Measurements from ENCODE around the gene YARS1. TPM values are rescaled to one million over a fixed set of nuclear protein-coding genes. Genes with fewer than 3 reads are reported as not detected.
A peak's percentile ranks its signal among the peaks of the same experiment; 100 is the strongest.

Gene YARS1
- total and polyA plus RNA-seq, 2 of the 4 experiments (the other 2 are of a cell fraction) = 100 to 166 TPM

DNA sequence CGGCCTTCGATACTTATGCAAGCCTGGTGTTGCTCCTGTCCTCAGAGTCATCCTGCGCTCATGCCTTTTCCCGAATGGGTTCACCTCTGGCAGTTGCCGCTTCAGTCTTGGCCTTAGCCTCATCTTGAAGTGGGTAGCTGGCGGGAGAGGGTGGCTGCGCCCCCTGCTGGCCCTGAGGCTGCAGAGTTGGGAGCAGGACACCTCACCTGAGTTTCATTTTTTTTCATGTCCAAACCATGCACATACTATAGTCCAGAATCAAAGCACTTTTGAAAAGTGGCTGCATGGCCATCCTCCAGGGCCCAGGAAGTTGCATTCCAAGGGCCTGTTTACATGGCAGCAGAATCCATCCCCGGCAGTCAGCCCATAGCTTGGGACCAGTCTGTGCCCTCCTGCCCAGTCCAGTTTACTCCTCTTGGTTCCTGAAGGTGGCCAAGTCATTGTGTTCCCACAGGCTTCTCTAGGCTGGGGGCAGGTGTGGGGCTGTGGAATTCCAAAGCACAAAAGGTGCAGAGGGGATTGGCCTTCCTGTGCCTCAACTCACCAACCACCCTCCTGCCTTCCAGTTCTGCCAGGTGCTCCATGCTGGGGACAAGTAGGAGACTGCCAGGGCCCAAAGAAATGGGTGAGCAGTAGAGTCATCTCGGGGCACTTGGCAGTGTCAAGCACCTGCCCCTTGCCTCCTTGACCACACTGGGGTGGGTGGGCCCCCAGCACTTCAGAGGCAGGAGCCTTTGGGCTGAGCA lies 44.0 kb downstream of the YARS1 start:
- ChIA-PET POLR2A (ENCODE audit: unreplicated experiment) (interaction anchor here (0.5 kb wide), 1 partner anchor 27 kb away, joined by 3 read pairs; no protein-coding TSS in a partner anchor), CTCF (interaction anchor here (0.9 to 5.7 kb wide), 6 partner anchors 8 to 70 kb away, joined by 4 to 52 read pairs (median 6); no protein-coding TSS in a partner anchor)
- Histone ChIP-seq H3K56ac (ENCODE audit: extremely low read depth, insufficient read depth, low read length) (no peak overlapping the region), H4K8ac (ENCODE audit: low read depth in 2 of 2, low read length in 2 of 2) (no peak overlapping the region), H3K4ac (ENCODE audit: low read depth, low read length) (peak overlapping the region; percentile 17; the same call in 1 of the 2 replicates), H2AK9ac (replicated peaks; ENCODE audit: low read depth, low read length, poor library complexity) (peak overlapping the region; percentile 48), H2BK15ac (ENCODE audit: low read depth, low read length) (no peak overlapping the region), H3K18ac (ENCODE audit: low read depth, low read length) (no peak overlapping the region), H2BK5ac (ENCODE audit: low read depth, low read length, poor library complexity, severe bottlenecking) (no peak overlapping the region), H3K27ac (ENCODE audit: insufficient read depth, low read length) (no peak overlapping the region), H3K23ac (ENCODE audit: low read depth, low read length) (no peak overlapping the region), H2BK20ac (ENCODE audit: low read depth, low read length) (no peak overlapping the region; the same call in 1 of the 2 replicates), H3K4me1 (ENCODE audit: control insufficient read depth, insufficient read depth, low read length) (peaks cover 6% of the 10 kb centered on the region), H4K20me1 (ENCODE audit: insufficient read depth, low read length) (peaks cover 18% of the 10 kb centered on the region; the same call in 1 of the 2 replicates), H3K14ac (replicated peaks; ENCODE audit: low read depth, low read length) (no peak overlapping the region), H4K5ac (ENCODE audit: low read depth, low read length) (no peak overlapping the region), H4K91ac (ENCODE audit: insufficient read depth, low read depth, low read length) (no peak overlapping the region), H3K79me1 (ENCODE audit: low read depth in 1 of 2, low read length in 2 of 2) (peaks cover 0 to 14% of the 10 kb centered on the region in 2 experiments; a peak in 2 of 4 replicates), H3K9ac (ENCODE audit: low read depth, low read length) (no peak overlapping the region), H3K9me1 (ENCODE audit: insufficient read depth, low read length) (no peaks in the 10 kb centered on the region; the same call in 1 of the 2 replicates), H3K9me3 (ENCODE audit: control insufficient read depth, insufficient read depth, low read length) (no peaks in the 10 kb centered on the region), H3K27me3 (ENCODE audit: control insufficient read depth, insufficient read depth, low read length) (no peaks in the 10 kb centered on the region), H3K36me3 (ENCODE audit: control insufficient read depth, insufficient read depth, low read length) (peaks cover 40% of the 10 kb centered on the region), H2BK120ac (ENCODE audit: low read depth, low read length) (no peak overlapping the region), H2AK5ac (ENCODE audit: low read depth, low read length) (no peak overlapping the region), H2AFZ (replicated peaks; ENCODE audit: low read length, poor library complexity) (peak overlapping the region; percentile 74), H3K4me3 (ENCODE audit: insufficient read depth, low read depth, low read length) (no peak overlapping the region), H3K4me2 (ENCODE audit: low read depth, low read length) (no peak overlapping the region)
- intact Hi-C loops (cut with micrococcal nuclease) = loop anchor here (1.0 to 2.0 kb wide), 3 partner anchors 61 to 372 kb away; no protein-coding TSS in a partner anchor
- 27% methylated on average over 3 of the region's 9 CpGs; no CpG with 5 or more reads in 1 of the 2 experiments for WGBS, 2 experiments (ENCODE audit: extremely low coverage in 2 of 2, insufficient read length in 1 of 2)
- no peak for TF ChIP-seq MAFK (IDR thresholded peaks at IDR 0.05; ENCODE audit: low read depth, low read length)
- TF ChIP-seq SMC3 (IDR thresholded peaks at IDR 0.05; ENCODE audit: low read depth, low read length) = peak; percentile 96
- peak; percentile 90 for TF ChIP-seq RAD21 (IDR thresholded peaks at IDR 0.05; ENCODE audit: low read length)
- 0 out of 2 replicates have a peak, but pooled peaks have one; percentile 23 for TF ChIP-seq POLR2A (IDR thresholded peaks at IDR 0.05; ENCODE audit: low read depth, low read length)
- TF ChIP-seq MXI1 (IDR thresholded peaks at IDR 0.05; ENCODE audit: borderline replicate concordance, low read depth, low read length) = peak; percentile 36; the same call in 1 of the 2 replicates
- TF ChIP-seq CHD1 (IDR thresholded peaks at IDR 0.05; ENCODE audit: low read depth, low read length) = no peak
- no peak for TF ChIP-seq FOS (IDR thresholded peaks at IDR 0.05; ENCODE audit: low read depth, low read length)
- no peak for TF ChIP-seq USF2 (IDR thresholded peaks at IDR 0.05; ENCODE audit: low read depth, low read length)
- no peak for TF ChIP-seq NFE2L2 (IDR thresholded peaks at IDR 0.05; ENCODE audit: low read depth, low read length)
- TF ChIP-seq, protein P1, sequence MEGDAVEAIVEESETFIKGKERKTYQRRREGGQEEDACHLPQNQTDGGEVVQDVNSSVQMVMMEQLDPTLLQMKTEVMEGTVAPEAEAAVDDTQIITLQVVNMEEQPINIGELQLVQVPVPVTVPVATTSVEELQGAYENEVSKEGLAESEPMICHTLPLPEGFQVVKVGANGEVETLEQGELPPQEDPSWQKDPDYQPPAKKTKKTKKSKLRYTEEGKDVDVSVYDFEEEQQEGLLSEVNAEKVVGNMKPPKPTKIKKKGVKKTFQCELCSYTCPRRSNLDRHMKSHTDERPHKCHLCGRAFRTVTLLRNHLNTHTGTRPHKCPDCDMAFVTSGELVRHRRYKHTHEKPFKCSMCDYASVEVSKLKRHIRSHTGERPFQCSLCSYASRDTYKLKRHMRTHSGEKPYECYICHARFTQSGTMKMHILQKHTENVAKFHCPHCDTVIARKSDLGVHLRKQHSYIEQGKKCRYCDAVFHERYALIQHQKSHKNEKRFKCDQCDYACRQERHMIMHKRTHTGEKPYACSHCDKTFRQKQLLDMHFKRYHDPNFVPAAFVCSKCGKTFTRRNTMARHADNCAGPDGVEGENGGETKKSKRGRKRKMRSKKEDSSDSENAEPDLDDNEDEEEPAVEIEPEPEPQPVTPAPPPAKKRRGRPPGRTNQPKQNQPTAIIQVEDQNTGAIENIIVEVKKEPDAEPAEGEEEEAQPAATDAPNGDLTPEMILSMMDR (conservative IDR thresholded peaks at IDR 0.05; ENCODE audit: low read depth, low read length) = peak; percentile 93
- peak; percentile 80 for ATAC-seq (ENCODE audit: low read depth)
- TSS peak; percentile 51 for BruUV-seq (replicated peaks)
- dilution Hi-C loops (cut with HindIII; ENCODE audit: low sequenced_read_pairs, unreplicated experiment) = no loop called here
- in situ Hi-C loops (cut with MboI; ENCODE audit: low sequenced_read_pairs) = no loop called here
- peak; percentile 74 for DNase-seq
